Measurements from ENCODE around the gene FOCAD. TPM values are rescaled to one million over a fixed set of nuclear protein-coding genes. Genes with fewer than 3 reads are reported as not detected.

FOCAD gene
- total RNA-seq, 1 donor from 2014 or later = 38.4 TPM

DNA sequence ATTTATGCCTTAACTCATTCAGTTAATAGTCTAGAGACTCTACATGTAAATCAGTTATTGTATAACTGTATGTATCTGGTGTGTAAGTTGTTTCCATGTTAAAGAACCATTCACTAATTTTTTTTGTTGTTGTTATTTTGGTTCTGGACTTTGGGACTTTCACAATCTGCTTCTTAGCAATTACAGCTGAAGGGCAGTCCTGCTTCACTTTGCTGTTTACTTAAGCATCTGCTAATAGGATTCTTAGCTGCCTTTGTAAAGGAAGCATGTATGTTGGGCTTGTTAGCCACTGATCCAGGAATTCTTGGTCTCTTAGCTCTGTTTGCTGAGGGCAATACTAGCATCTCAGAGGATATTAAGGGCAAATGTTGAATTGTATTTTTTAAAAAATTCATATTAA, 97.0 kb downstream of the FOCAD start:
- no peaks in the 10 kb centered on the region for H3K27me3 Mint-ChIP-seq (ENCODE audit: unreplicated experiment)
- no peak for DNase-seq (ENCODE audit: extremely low spot score, unreplicated experiment)

DNA sequence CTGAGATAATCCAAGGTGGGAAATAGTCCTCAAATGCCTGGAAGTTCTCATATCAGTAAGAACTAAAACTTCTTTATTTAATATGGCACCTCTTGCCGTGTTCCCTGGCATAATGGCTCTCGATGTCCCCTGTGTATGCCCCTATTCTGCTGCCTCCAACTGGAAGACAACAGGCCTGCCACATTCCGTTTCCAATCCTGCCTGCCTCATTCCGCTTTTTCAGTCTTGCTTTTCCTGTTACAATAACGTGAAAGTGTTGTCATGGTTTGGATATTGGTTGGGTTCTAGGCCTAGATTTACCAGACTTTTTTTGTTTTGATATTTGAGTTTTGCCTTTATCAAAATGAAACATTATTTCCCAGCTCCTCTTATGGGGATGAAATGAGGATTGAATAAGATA, 98.2 kb downstream of the FOCAD start:
- no peaks in the 10 kb centered on the region for H3K27me3 Mint-ChIP-seq (ENCODE audit: unreplicated experiment)
- TF ChIP-seq, protein P1, sequence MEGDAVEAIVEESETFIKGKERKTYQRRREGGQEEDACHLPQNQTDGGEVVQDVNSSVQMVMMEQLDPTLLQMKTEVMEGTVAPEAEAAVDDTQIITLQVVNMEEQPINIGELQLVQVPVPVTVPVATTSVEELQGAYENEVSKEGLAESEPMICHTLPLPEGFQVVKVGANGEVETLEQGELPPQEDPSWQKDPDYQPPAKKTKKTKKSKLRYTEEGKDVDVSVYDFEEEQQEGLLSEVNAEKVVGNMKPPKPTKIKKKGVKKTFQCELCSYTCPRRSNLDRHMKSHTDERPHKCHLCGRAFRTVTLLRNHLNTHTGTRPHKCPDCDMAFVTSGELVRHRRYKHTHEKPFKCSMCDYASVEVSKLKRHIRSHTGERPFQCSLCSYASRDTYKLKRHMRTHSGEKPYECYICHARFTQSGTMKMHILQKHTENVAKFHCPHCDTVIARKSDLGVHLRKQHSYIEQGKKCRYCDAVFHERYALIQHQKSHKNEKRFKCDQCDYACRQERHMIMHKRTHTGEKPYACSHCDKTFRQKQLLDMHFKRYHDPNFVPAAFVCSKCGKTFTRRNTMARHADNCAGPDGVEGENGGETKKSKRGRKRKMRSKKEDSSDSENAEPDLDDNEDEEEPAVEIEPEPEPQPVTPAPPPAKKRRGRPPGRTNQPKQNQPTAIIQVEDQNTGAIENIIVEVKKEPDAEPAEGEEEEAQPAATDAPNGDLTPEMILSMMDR (IDR thresholded peaks at IDR 0.05) = no peak
- H3K4me1 Mint-ChIP-seq (ENCODE audit: unreplicated experiment) = peaks cover 2% of the 10 kb centered on the region
- no peaks in the 10 kb centered on the region for H3K9me3 Mint-ChIP-seq (ENCODE audit: unreplicated experiment)
- H3K36me3 Mint-ChIP-seq (ENCODE audit: unreplicated experiment) = peaks cover 7% of the 10 kb centered on the region
- no peak for DNase-seq (ENCODE audit: extremely low spot score, unreplicated experiment)
- no peak overlapping the region for H3K4me3 Mint-ChIP-seq (ENCODE audit: unreplicated experiment)
- no peak overlapping the region for H3K27ac Mint-ChIP-seq (ENCODE audit: unreplicated experiment)

More for the DNA sequence above, 97.0 kb downstream of the FOCAD start:
- TF ChIP-seq, protein P1 (IDR thresholded peaks at IDR 0.05) = no peak
- peaks cover 7% of the 10 kb centered on the region for H3K36me3 Mint-ChIP-seq (ENCODE audit: unreplicated experiment)
- no peaks in the 10 kb centered on the region for H3K9me3 Mint-ChIP-seq (ENCODE audit: unreplicated experiment)
- H3K27ac Mint-ChIP-seq (ENCODE audit: unreplicated experiment) = no peak overlapping the region
- peaks cover 2% of the 10 kb centered on the region for H3K4me1 Mint-ChIP-seq (ENCODE audit: unreplicated experiment)
- H3K4me3 Mint-ChIP-seq (ENCODE audit: unreplicated experiment) = no peak overlapping the region

DNA sequence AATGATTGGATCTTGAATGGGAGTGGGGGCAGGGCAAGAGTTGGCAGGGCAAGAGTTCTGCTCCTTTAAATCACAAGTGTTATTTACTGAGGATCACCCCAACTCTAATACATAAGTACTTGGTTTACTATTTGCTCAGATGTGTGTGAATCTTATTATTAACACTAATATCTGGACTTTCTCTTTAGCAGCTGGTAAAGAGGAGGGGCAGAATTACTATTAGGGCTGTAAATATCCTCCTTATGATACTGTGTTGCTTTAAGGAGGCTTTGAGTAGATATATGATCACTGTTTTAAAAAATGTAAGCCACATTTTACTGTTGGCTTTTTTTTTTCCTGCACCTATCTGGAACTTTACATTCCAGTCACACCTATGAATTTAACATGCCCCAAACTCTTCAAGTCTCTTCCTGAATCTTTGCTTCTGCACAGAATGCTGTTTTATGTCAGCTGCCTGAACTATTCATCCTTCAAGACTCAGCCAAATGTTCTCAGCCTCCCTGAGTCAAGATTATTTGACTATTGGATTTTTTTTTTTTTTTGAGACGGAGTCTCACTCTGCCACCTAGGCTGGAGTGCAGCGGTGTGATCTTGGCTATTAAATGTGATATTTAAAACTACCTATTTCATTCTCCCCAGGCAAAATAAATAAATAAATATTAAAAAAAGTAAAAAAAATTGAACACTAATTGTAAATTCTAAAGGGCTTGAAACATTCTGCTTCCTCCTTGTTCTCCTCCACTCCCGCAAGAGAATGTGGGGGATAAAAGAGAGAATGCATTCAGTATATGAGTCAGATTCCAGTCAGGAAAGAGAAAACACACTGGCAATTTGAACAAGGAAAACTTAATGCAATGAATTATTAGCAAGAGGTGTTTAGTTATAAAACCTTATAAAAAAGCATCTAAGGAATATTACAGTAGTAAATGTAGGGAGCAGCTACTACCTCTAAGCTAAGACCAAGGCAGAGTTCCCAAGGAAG, 99.3 kb downstream of the FOCAD start:
- no peaks in the 10 kb centered on the region for H3K9me3 Mint-ChIP-seq (ENCODE audit: unreplicated experiment)
- H3K4me1 Mint-ChIP-seq (ENCODE audit: unreplicated experiment) = peaks cover 2% of the 10 kb centered on the region
- DNase-seq (ENCODE audit: extremely low spot score, unreplicated experiment) = no peak
- no peak overlapping the region for H3K27ac Mint-ChIP-seq (ENCODE audit: unreplicated experiment)
- no peaks in the 10 kb centered on the region for H3K27me3 Mint-ChIP-seq (ENCODE audit: unreplicated experiment)
- TF ChIP-seq, protein P1 (IDR thresholded peaks at IDR 0.05) = no peak
- H3K4me3 Mint-ChIP-seq (ENCODE audit: unreplicated experiment) = no peak overlapping the region
- H3K36me3 Mint-ChIP-seq (ENCODE audit: unreplicated experiment) = peaks cover 7% of the 10 kb centered on the region

DNA sequence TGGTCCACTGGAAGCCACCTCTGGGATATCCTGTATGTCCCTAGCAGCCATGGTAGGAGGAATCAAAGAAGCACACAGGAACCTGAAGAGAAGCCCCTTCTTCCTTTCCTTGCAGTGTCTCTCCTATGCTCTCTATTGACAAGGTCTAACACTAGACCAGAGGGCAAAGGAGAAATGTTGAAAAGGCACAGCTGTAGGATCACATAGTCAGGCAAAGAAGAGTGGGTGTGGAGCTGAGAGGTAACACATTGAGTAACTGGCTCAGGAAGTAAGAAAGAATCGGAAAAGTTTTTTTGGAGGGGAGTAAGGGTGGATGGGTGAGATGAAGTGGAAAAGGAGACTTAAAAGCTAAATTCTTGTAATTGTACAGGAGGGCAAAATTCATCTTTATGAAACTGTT, 100.1 kb downstream of the FOCAD start:
- Mint-ChIP-seq H3K27me3 (ENCODE audit: unreplicated experiment) (no peaks in the 10 kb centered on the region), H3K4me1 (ENCODE audit: unreplicated experiment) (peaks cover 2% of the 10 kb centered on the region), H3K4me3 (ENCODE audit: unreplicated experiment) (no peak overlapping the region), H3K27ac (ENCODE audit: unreplicated experiment) (no peak overlapping the region), H3K36me3 (ENCODE audit: unreplicated experiment) (peaks cover 7% of the 10 kb centered on the region), H3K9me3 (ENCODE audit: unreplicated experiment) (no peaks in the 10 kb centered on the region)
- TF ChIP-seq, protein P1 (IDR thresholded peaks at IDR 0.05) = no peak
- DNase-seq (ENCODE audit: extremely low spot score, unreplicated experiment) = no peak

DNA sequence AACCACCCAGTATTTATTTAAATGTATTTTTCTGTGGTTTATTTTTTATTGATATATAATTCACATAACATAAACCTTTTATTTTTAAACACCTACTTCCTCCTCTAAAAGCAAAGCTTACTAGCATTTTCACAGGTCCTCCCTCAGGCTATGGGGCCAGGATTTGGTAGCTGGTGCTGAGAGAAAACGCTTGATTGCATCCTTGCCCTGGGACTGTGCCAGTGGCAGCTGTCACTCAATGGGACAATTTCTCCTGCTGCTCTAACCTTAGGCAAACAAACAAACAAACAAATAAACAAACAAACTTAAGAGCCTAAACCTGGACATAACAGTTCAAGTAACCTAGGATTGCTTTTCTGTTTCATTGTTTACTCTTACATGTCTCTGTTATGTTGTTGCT, 102.7 kb downstream of the FOCAD start:
- H3K27me3 Mint-ChIP-seq (ENCODE audit: unreplicated experiment) = no peaks in the 10 kb centered on the region
- H3K4me1 Mint-ChIP-seq (ENCODE audit: unreplicated experiment) = peaks cover 2% of the 10 kb centered on the region

More for the DNA sequence above, 102.7 kb downstream of the FOCAD start:
- Mint-ChIP-seq H3K36me3 (ENCODE audit: unreplicated experiment) (peaks cover 21% of the 10 kb centered on the region), H3K27ac (ENCODE audit: unreplicated experiment) (no peak overlapping the region), H3K4me3 (ENCODE audit: unreplicated experiment) (no peak overlapping the region), H3K9me3 (ENCODE audit: unreplicated experiment) (no peaks in the 10 kb centered on the region)
- TF ChIP-seq, protein P1 (IDR thresholded peaks at IDR 0.05) = no peak
- no peak for DNase-seq (ENCODE audit: extremely low spot score, unreplicated experiment)

All from osteocyte (in vitro differentiated cells).